T-cell (primary cell): ENCODE measurements around the gene TMEM271. TPM values are rescaled to one million over a fixed set of nuclear protein-coding genes. Genes with fewer than 3 reads are reported as not detected.

Source experiments
- ATAC-seq, 4 experiments: fragments of 200-7000 bp in 3 of 4; fragments of 150-1000 bp in 1 of 4; cut with Tn5 transposase; replicated peaks in 1 of 4; 1 replicate in 3 of 4; 2 replicates in 1 of 4; pipeline ENCODE4 v1.10.0; 2021; ENCODE audit warnings: moderate library complexity in 3 of 4, mild to moderate bottlenecking in 2 of 4, moderate number of reproducible peaks in 1 of 4
- CTCF ChIA-PET, 2 donors: fragments of 300-600 bp; sonication (Branson Sonifier 250); formaldehyde crosslinking; loops; one replicate each; lab custom pipeline; 2022; ENCODE audit warnings: antibody characterized with exemption in 2 of 2; lab: Charles Lee
- POLR2A ChIA-PET, 2 donors: fragments of 300-600 bp; sonication (Branson Sonifier 250); formaldehyde crosslinking; loops; one replicate each; lab custom pipeline; 2022; ENCODE audit warnings: antibody characterized with exemption in 2 of 2; lab: Charles Lee
- DNase-seq, 35 experiments: peaks; one replicate each; pipeline versions ENCODE4 v3.0.0 to v3.0.0-alpha.2; 2013 to 2023
- H3K27ac ChIP-seq: one replicate; pipeline ENCODE4 v1.5.1; 2013; ENCODE audit warnings: low read length
- H3K27me3 ChIP-seq, 2 experiments: replicated peaks in 1 of 2; 1 replicate in 1 of 2; 2 replicates in 1 of 2; pipeline versions ENCODE4 v1.6.1 to v1.7.0; 2013; ENCODE audit warnings: low read length in 1 of 2, mixed read lengths in 1 of 2; ENCODE audit not compliant: control insufficient read depth in 2 of 2, insufficient read depth in 2 of 2; ENCODE audit errors: extremely low read depth in 1 of 2
- H3K36me3 ChIP-seq, 2 donors: 1 replicate in 1 of 2; 2 replicates in 1 of 2; pipeline versions ENCODE4 v1.6.1 to v1.7.0; 2013; ENCODE audit warnings: low read length in 1 of 2; ENCODE audit not compliant: control insufficient read depth in 2 of 2, insufficient read depth in 1 of 2; ENCODE audit errors: extremely low read depth in 1 of 2
- H3K4me1 ChIP-seq, 2 experiments: 1 replicate in 1 of 2; 2 replicates in 1 of 2; pipeline versions ENCODE4 v1.6.1 to v1.7.0; 2013; ENCODE audit warnings: low read length in 2 of 2, mixed read lengths in 1 of 2; ENCODE audit not compliant: insufficient read depth in 2 of 2, control insufficient read depth in 1 of 2; ENCODE audit errors: extremely low read depth in 1 of 2
- H3K4me3 ChIP-seq, 2 donors: 1 replicate in 1 of 2; 2 replicates in 1 of 2; pipeline versions ENCODE4 v1.5.1 to v1.7.0; 2013; ENCODE audit warnings: mild to moderate bottlenecking in 2 of 2, low read length in 1 of 2, moderate library complexity in 1 of 2; ENCODE audit not compliant: control insufficient read depth in 1 of 2; ENCODE audit errors: extremely low read depth in 1 of 2
- H3K9me3 ChIP-seq: 2 replicates; pipeline ENCODE4 v1.7.0; 2013
- H3K27ac Mint-ChIP-seq, 2 donors: one replicate each; pipeline ENCODE4 v1.8.0; 2020 to 2021; ENCODE audit warnings: mild to moderate bottlenecking in 2 of 2, mixed read lengths in 2 of 2
- H3K27me3 Mint-ChIP-seq, 2 donors: one replicate each; pipeline ENCODE4 v1.8.0; 2021 to 2022; ENCODE audit warnings: mixed read lengths in 2 of 2
- H3K36me3 Mint-ChIP-seq: one replicate; pipeline ENCODE4 v1.8.0; 2021; ENCODE audit warnings: mixed read lengths
- H3K4me1 Mint-ChIP-seq, 3 donors: one replicate each; pipeline ENCODE4 v1.8.0; 2020 to 2022; ENCODE audit warnings: mixed read lengths in 3 of 3, mild to moderate bottlenecking in 1 of 3
- H3K4me3 Mint-ChIP-seq, 3 donors: one replicate each; pipeline ENCODE4 v1.8.0; 2020 to 2022; ENCODE audit warnings: mild to moderate bottlenecking in 3 of 3, mixed read lengths in 3 of 3, moderate library complexity in 3 of 3
- H3K9me3 Mint-ChIP-seq, 3 donors: one replicate each; pipeline ENCODE4 v1.8.0; 2020 to 2022; ENCODE audit warnings: mixed read lengths in 3 of 3
- WGBS: methylation state at CpG from one replicate; pipeline ENCODE4 v1.1.5; 2013; ENCODE audit warnings: missing lambda C conversion rate; ENCODE audit not compliant: insufficient coverage; 5-methylcytosine and 5-hydroxymethylcytosine counted together
- total RNA-seq, 35 experiments: library from RNA in 6 of 35; stranded (reverse) in 6 of 35; fragments of 120-200 nt in 1 of 35; gene quantifications; one replicate each; pipeline versions ENCODE4 v1.2.1 to v1.2.4 and lab custom pipeline; 2013 to 2026

Gene TMEM271
- total RNA-seq, 5 donors from 2014 or later (not counting 1 experiment from before 2014, with no cell fraction given) = not detected

DNA sequence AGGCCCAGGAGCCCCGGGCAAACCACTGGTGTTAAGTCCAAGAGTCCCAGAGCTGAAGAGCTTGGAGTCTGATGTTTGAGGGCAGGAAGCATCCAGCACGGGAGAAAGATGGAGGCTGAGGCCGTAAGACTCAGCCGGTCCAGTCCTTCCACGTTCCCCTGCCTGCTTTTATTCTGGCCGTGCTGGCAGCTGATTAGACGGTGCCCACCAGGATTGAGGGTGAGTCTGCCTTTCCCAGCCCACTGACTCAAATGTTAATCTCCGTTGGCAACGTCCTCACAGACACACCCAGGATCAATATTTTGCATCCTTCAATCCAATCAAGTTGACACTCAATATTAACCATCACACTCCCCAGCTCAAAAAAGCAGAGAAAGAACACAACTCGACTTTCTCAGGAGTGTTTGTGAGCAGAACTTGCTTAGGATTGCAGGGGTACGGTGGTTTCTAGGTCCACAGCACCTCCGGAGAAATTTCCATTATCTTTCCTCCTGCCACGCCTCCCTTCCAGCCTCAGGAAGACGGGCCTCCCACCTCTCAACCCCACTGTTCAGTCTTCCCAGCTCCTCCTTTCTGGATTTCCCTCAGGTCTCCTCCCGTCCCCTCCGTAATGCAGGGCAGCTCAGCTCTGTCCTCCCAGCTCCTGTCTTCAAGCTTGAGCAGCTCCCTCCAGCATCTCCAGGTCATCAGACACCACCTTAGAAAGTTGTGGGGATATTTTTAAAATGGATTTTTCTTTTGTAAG lies 13.3 kb upstream of the TMEM271 start:
- H3K4me3 ChIP-seq = no peak overlapping the region
- 83% methylated on average over 10 of the region's 16 CpGs for WGBS
- ChIA-PET POLR2A (no interaction called here), CTCF (no interaction called here)
- Mint-ChIP-seq H3K27me3 (peaks cover 44 to 51% of the 10 kb centered on the region in 2 donors), H3K36me3 (no peaks in the 10 kb centered on the region), H3K4me3 (no peak overlapping the region), H3K9me3 (peaks cover 3 to 13% (median 7%) of the 10 kb centered on the region in 3 donors), H3K4me1 (no peaks in the 10 kb centered on the region), H3K27ac (no peak overlapping the region)
- no peak for ATAC-seq
- no peak for DNase-seq
- H3K4me1 ChIP-seq = no peaks in the 10 kb centered on the region
- H3K27me3 ChIP-seq = peaks cover under 1 to 37% of the 10 kb centered on the region in 2 experiments
- H3K9me3 ChIP-seq = no peaks in the 10 kb centered on the region
- H3K36me3 ChIP-seq = no peaks in the 10 kb centered on the region
- H3K27ac ChIP-seq = no peak overlapping the region

DNA sequence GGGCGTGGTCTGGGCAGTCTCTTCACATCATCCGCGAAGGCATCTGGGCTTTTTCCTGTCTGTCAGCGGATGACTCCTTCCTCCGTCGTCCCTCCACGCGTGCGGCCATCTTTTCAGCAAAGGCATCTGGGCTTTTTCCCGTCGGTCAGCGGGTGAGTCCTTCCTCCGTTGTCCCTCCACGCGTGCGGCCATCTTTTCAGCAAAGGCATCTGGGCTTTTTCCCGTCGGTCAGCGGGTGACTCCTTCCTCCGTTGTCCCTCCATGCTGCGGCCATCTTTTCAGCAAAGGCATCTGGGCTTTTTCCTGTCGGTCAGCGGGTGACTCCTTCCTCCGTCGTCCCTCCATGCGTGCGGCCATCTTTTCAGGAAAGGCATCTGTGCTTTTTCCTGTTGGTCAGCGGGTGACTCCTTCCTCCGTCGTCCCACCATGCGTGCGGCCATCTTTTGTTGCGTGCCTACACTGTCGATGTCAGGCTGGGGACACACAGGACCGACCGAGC lies 12.3 kb upstream of the TMEM271 start:
- Mint-ChIP-seq H3K36me3 (no peaks in the 10 kb centered on the region), H3K27me3 (peaks cover 51 to 52% of the 10 kb centered on the region in 2 donors), H3K4me1 (no peaks in the 10 kb centered on the region), H3K9me3 (peaks cover 7 to 20% (median 10%) of the 10 kb centered on the region in 3 donors), H3K4me3 (no peak overlapping the region), H3K27ac (no peak overlapping the region)
- H3K4me1 ChIP-seq = no peaks in the 10 kb centered on the region
- H3K36me3 ChIP-seq = no peaks in the 10 kb centered on the region
- no peak overlapping the region for H3K4me3 ChIP-seq
- peaks cover 3% of the 10 kb centered on the region for H3K9me3 ChIP-seq
- CTCF ChIA-PET = no interaction called here
- WGBS = 88% methylated on average over 28 of the region's 36 CpGs
- ATAC-seq = no peak
- DNase-seq = no peak
- POLR2A ChIA-PET = no interaction called here
- H3K27ac ChIP-seq = no peak overlapping the region
- H3K27me3 ChIP-seq = peaks cover 2 to 37% of the 10 kb centered on the region in 2 experiments

DNA sequence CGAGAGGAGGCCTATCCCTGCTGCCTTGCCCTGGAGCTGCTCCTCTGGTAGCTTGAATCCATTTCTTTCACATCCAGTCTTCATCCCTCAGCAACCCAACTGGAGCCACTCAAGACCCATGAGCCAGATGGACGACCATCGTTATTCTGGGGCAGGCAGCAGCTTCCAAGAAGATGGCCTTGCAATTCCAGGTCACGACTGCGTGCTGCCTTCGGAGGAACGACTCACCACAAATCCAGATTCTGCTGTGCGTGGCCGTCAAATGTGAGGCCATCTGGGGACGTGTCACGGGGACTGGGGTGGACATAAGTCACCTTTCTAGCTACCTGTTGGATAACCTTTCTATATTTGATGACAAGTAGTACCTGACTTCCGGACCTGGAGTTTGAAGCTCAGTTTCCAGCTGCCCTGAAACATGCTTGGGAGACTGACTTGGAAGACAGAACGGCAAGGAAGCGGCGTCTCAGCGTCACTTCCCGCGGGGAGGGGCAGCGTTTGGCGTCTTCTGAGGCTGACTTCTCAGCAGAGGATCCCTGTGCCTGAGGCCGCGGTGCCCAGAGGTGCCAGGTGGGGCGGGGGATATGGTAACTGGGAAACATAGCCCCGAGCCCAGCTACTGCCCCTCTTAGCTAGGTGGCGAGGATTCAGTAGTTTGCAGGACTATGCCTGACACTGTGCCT lies 11.7 kb upstream of the TMEM271 start:
- Mint-ChIP-seq H3K4me3 (no peak overlapping the region), H3K27ac (no peak overlapping the region), H3K36me3 (no peaks in the 10 kb centered on the region), H3K4me1 (no peaks in the 10 kb centered on the region), H3K9me3 (peaks cover 8 to 21% (median 10%) of the 10 kb centered on the region in 3 donors), H3K27me3 (peaks cover 46 to 51% of the 10 kb centered on the region in 2 donors)
- Histone ChIP-seq H3K27ac (no peak overlapping the region), H3K36me3 (no peaks in the 10 kb centered on the region), H3K4me3 (no peak overlapping the region), H3K4me1 (no peaks in the 10 kb centered on the region), H3K27me3 (peaks cover 2 to 36% of the 10 kb centered on the region in 2 experiments), H3K9me3 (peaks cover 3% of the 10 kb centered on the region)
- ChIA-PET CTCF (no interaction called here), POLR2A (no interaction called here)
- no peak for ATAC-seq
- WGBS = 85% methylated on average over 23 of the region's 25 CpGs
- DNase-seq = no peak

DNA sequence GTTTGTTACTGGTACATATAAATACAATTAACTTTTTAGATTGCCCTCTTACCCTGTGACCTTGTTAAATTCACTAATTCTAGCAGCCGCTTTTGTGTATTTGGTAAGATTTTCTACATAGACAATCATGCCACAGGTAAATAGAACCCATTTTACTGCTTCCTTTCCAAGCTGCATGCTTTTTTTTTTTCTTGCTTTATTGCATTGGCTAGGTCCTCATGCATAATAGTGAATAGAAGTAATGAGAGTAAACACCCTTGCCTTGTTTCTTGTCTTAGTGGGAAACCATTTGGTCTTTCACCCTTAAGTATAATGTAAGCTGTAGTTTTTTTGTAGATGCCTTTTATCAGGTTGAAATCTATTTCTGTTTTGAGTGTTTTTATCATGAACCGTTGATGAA lies 7.7 kb upstream of the TMEM271 start:
- WGBS = no CpG with 5 or more reads among the region's 2 CpGs

DNA sequence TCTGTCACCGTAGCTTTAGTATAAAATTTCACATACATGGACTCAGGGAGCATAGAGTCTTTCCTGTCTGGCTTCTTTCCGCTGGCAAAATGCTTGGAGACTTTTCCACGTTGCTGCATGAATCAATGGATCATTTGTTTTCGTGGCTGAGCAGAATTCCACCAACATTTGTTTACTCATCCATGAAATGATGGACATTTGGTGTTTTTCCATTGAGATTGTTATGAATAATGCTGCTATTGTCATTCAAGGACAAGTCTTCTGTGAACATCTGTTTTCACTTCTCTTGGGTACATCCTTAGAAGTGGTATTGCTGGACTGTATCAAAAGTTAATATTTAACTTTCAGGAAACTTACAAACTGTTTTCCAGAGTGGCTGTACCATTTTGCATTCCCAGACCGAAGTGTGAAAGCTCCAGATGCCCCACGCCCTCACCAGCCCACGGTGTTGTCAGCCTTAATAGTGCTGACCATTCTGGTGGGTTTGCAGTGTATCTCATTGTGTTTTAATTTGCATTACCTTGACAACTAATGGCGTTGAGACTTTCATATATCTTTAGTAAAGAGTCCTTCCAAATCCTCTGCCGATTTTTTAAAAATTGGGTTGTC lies 5.8 kb upstream of the TMEM271 start:
- H3K36me3 Mint-ChIP-seq = no peaks in the 10 kb centered on the region
- no peaks in the 10 kb centered on the region for H3K36me3 ChIP-seq
- no peak overlapping the region for H3K27ac Mint-ChIP-seq
- peaks cover 3% of the 10 kb centered on the region for H3K9me3 ChIP-seq
- H3K9me3 Mint-ChIP-seq = peaks cover 10 to 26% (median 10%) of the 10 kb centered on the region in 3 donors
- no peak for DNase-seq
- H3K4me3 ChIP-seq = no peak overlapping the region
- peaks cover 21 to 44% of the 10 kb centered on the region in 2 experiments for H3K27me3 ChIP-seq
- ChIA-PET CTCF (no interaction called here), POLR2A (no interaction called here)
- H3K4me1 ChIP-seq = peaks cover 0 to 10% of the 10 kb centered on the region in 2 experiments
- WGBS = no CpG with 5 or more reads among the region's 9 CpGs
- no peak overlapping the region for H3K4me3 Mint-ChIP-seq
- H3K27me3 Mint-ChIP-seq = peaks cover 52 to 65% of the 10 kb centered on the region in 2 donors
- no peak overlapping the region for H3K27ac ChIP-seq
- no peak for ATAC-seq
- peaks cover 4 to 11% (median 11%) of the 10 kb centered on the region in 3 donors for H3K4me1 Mint-ChIP-seq

More for the DNA sequence above, 7.7 kb upstream of the TMEM271 start:
- ATAC-seq (no peak), DNase-seq (no peak)
- Histone ChIP-seq H3K4me1 (no peaks in the 10 kb centered on the region), H3K4me3 (no peak overlapping the region), H3K27ac (no peak overlapping the region), H3K9me3 (peaks cover 3% of the 10 kb centered on the region), H3K36me3 (no peaks in the 10 kb centered on the region), H3K27me3 (peaks cover 11 to 38% of the 10 kb centered on the region in 2 experiments)
- Mint-ChIP-seq H3K27ac (no peak overlapping the region), H3K4me3 (no peak overlapping the region), H3K9me3 (peaks cover 10 to 26% (median 10%) of the 10 kb centered on the region in 3 donors), H3K36me3 (no peaks in the 10 kb centered on the region), H3K4me1 (no peaks in the 10 kb centered on the region), H3K27me3 (peaks cover 48 to 59% of the 10 kb centered on the region in 2 donors)
- ChIA-PET POLR2A (no interaction called here), CTCF (no interaction called here)

DNA sequence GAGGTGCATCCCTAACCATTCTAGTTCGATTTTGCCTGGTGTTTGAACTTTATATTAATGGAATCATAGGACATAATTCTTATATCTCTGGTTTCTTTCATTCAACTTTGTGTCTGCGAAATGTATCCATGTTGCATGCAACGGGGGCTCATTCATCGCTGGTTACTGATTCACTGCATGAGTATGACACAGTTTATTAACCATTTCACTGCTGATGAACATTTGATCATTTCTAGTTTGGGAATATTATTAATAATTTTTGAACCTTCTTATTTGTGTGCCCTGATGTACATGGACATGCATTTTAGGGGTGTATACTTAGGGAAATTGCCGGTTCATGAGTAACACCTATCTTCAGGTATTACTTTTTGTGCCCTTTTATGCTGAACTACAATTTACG lies 5.1 kb upstream of the TMEM271 start:
- DNase-seq (no peak), ATAC-seq (no peak)
- WGBS = 80% methylated on average over 2 of the region's 6 CpGs
- Mint-ChIP-seq H3K9me3 (peaks cover 10 to 26% (median 10%) of the 10 kb centered on the region in 3 donors), H3K36me3 (no peaks in the 10 kb centered on the region), H3K4me1 (peaks cover 5 to 11% (median 11%) of the 10 kb centered on the region in 3 donors), H3K4me3 (no peak overlapping the region), H3K27me3 (peaks cover 47 to 61% of the 10 kb centered on the region in 2 donors), H3K27ac (no peak overlapping the region)
- ChIA-PET POLR2A (no interaction called here), CTCF (no interaction called here)
- Histone ChIP-seq H3K27ac (no peak overlapping the region), H3K4me3 (no peak overlapping the region), H3K4me1 (peaks cover 0 to 14% of the 10 kb centered on the region in 2 experiments), H3K9me3 (peaks cover 3% of the 10 kb centered on the region), H3K27me3 (peaks cover 21 to 42% of the 10 kb centered on the region in 2 experiments), H3K36me3 (no peaks in the 10 kb centered on the region)
